A549 (cell line): ENCODE results near the gene TGFBR2.

Experiments used
- CBX8 ChIP-seq: fragments of 200-600 bp; sonication (generic); IDR thresholded peaks from 2 replicates; pipeline ENCODE4 v1.6.1; 2016
- CTCF ChIP-seq: fragments of >200 bp; sonication (Bioruptor Twin); formaldehyde crosslinking; IDR thresholded peaks from 3 replicates; pipeline ENCODE4 v1.5.1; 2016
- EP300 ChIP-seq, 2 experiments: fragments of >200 bp; sonication (Bioruptor Twin); formaldehyde crosslinking; IDR thresholded peaks; 2 replicates in 1 of 2; 3 replicates in 1 of 2; pipeline ENCODE4 v1.6.1; 2016 to 2017
- JUN ChIP-seq, 2 experiments: fragments of >200 bp; sonication (Bioruptor Twin); formaldehyde crosslinking; IDR thresholded peaks; 2 replicates in 1 of 2; 3 replicates in 1 of 2; pipeline ENCODE4 v1.6.1; 2016 to 2017
- JUNB ChIP-seq: fragments of >200 bp; sonication (Bioruptor Twin); formaldehyde crosslinking; IDR thresholded peaks from 2 replicates; pipeline ENCODE4 v1.6.1; 2016
- MAX ChIP-seq: IDR thresholded peaks from 2 replicates; pipeline ENCODE4 v1.6.1; 2012
- NFE2L2 ChIP-seq: fragments of 150-350 bp; conservative IDR thresholded peaks from 2 replicates; pipeline ENCODE4 v1.6.1; 2014; ENCODE audit warnings: low read length
- POLR2A ChIP-seq: IDR thresholded peaks from 2 replicates; pipeline ENCODE4 v1.6.1; 2012; ENCODE audit warnings: mild to moderate bottlenecking, low read length
- RNF2 ChIP-seq: fragments of 200-600 bp; sonication (generic); IDR thresholded peaks from 2 replicates; pipeline ENCODE4 v1.6.1; 2016; ENCODE audit warnings: low read depth, mild to moderate bottlenecking, antibody characterized with exemption, moderate library complexity, borderline replicate concordance
- ZFP36 ChIP-seq: fragments of 450-650 bp; IDR thresholded peaks from 2 replicates; pipeline ENCODE4 v1.6.1; 2014; ENCODE audit warnings: borderline replicate concordance; ENCODE audit not compliant: partially characterized antibody

- no peak for TF ChIP-seq RNF2
- TF ChIP-seq EP300 (IDR thresholded peaks at IDR 0.05), result no peak
- no peak for TF ChIP-seq CTCF
- TF ChIP-seq ZFP36, result no peak
- TF ChIP-seq NFE2L2, result no peak
- TF ChIP-seq JUN (IDR thresholded peaks at IDR 0.05), result no peak
- no peak for TF ChIP-seq MAX
- TF ChIP-seq POLR2A, result no peak
- TF ChIP-seq CBX8, result no peak
- TF ChIP-seq JUNB, result no peak
These were observed 29.5 kb upstream of the TGFBR2 start for GRCh38 chr3:30576946-30577345.
